HG02870 (cell line): ENCODE data around the gene CYBC1.
A peak's percentile ranks its signal among the peaks of the same experiment; 100 is the strongest.
"Not testable (repeated sequence)": the region's sequence is repeated elsewhere in the genome, so short reads cannot be mapped to it uniquely, and the experiment has no call there.

Source experiments
- ATAC-seq: cut with Tn5 transposase; IDR thresholded peaks from one replicate; pipeline ENCODE4 v1.9.1; 2021; ENCODE audit warnings: mild to moderate bottlenecking, moderate library complexity; ENCODE audit not compliant: unreplicated experiment

The CYBC1 gene

GRCh38 chr17:82479602-82480001 is 29.1 kb upstream of the CYBC1 start:
- no peak for ATAC-seq

- no peak for ATAC-seq
These were observed 27.4 kb upstream of the CYBC1 start for GRCh38 chr17:82477934-82478333.

- ATAC-seq, result no peak
These were observed 24.9 kb upstream of the CYBC1 start for GRCh38 chr17:82475458-82475857.

DNA sequence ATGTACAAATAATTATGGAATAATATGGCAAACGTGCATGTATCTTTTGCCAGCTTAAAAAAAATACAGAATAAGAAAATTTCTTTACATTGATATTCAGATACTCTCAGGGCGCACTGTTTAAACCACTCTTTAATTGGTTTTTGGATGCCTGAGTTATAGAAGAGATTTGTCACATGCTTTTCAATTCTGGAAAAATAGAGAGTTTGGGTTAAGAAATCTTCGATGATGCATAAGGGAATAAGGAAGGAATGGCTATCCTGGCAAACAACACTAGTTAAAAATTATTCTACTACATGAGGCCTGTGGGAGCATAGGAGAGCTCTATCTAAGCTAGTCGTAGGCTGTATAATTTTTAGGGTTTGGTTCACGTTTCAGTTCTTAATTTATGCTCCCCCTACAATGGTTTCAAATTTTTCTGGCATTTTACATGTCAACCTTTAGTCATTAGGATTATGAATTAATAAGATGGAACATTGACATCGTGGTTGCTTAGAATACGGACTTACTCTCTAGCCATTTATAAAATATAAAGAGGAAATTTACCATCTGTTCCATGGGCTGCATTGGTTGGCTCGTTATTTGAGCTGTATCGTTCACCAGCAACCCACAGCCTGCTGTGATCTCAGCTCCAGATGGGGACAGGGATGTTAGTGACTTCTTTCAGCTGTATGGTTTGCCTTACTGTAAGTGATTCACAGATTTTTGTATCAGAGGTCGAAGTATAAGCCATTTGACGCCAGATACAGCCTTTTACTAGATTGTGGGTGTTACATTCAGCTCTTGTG is 23.9 kb upstream of the CYBC1 start:
- ATAC-seq, result no peak

DNA sequence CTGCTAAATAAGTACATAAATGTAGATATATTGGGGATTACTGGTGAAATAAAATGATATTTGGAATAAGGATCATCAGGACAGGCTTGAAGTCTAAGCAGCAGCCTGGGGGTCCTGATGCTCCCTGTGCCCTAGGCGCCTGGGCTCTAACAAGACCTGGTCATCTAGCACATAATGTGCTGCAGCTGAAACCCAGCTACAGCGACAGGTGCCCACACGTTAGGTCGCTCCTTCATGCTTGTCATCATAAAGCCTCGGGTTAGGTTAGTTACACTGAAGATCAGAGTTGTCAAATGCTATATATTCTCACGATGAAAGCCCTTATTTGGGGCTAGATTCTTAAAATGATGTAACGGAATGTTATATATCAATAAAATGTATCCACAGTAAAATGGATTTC is 19.5 kb upstream of the CYBC1 start:
- no peak for ATAC-seq

DNA sequence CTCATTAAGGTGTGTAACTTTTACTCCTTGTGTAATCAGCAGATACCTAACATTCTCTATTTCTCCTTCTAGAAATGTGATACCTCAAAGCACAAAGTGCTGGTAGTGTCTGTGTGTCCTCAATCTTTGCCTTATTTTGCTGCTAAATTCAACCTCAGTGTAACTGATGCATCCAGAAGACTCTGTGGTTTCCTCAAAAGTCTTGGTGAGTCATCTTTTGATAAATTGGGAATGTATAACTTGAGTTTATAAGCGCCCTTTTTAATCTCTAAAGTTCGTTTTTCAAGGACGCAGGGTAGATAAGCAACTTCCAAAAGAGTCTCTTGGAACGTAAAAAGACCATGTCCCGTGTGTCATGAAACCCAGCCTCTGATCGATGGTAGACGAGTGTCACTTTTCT is 18.1 kb upstream of the CYBC1 start:
- ATAC-seq, result no peak

DNA sequence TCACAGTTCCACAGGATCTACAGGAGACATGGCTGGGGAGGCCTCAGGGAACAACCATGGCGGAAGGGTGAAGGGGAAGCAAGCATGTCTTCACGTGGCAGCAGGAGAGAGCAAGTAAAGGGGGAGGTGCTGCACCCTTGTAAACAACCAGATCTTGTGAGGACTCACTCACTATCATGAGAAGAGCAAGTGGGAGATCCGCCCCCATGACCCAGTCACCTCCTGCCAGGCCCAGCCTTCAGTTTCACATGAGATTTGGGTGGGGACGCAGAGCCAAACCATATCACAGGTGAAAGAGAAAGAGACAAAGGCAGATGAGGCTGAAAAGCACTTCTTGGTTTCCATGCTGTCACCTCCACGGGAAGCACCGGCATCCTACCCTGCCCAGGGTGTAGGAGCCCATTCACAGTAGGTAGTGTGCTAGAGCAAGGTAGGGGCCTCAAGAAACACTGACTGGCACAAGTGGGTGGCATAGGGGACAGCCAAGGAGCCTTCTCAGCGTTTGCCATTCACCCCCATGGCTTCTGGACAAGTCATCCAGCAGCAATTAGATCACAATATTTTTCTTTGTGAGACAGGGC is 14.6 kb upstream of the CYBC1 start:
- no peak for ATAC-seq

GRCh38 chr17:82464567-82464929 is 14.0 kb upstream of the CYBC1 start:
- ATAC-seq, result no peak

- ATAC-seq, result no peak
These were observed 13.5 kb upstream of the CYBC1 start for GRCh38 chr17:82463925-82464566.

- ATAC-seq, result no peak
These were observed 12.8 kb upstream of the CYBC1 start for GRCh38 chr17:82463391-82463790.

DNA sequence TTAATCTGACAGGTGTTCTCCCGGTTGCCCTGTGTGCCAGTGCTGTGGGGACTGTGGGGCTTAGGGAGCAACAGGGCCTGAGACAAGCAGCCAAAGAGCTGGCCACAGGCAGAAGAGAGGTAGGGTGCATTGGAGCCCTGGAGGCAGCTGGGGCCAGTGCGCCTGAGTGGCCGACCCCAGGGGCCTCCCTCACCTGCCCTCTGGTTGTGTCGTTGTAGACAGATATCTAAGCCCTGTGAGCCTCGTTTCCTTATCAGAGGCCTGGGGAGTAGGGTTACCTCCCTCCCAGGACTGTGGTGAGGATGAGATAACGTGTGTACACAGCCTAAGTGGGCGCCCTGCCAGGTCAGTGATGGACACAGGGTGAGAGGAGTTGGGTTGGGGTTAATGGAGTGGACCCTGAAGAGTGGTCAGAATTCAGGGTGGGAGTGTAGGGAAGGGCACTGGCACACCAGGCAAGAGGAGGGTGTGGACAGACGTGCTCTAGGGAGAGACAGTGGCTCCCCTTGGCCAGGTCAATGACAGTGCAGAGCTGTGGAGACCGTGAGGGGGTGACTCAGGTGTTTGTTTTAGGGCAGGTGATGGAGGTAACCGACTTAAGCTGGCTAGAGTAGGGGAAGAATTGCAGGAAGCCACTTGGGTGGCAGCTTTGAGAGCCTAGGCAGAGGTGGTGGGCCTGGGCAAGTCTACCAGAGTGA is 11.4 kb upstream of the CYBC1 start:
- ATAC-seq, result no peak

DNA sequence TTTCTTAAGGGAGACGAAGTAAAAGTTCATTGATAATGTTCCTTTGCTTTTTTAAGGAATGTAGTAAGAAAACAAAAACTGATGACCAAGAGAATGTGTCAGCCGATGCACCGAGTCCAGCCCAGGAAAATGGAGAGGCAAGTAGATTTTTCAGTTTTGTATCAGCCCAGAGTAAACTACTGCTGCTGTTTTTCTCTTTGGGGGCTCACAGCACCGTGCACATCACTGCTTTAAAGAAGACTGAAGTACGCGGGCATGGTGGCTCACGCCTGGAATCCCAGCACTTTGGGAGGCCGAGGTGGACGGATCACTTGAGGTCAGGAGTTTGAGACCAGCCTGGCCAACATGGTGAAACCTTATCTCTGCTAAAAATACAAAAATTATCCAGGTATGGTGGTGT is 9.4 kb upstream of the CYBC1 start:
- ATAC-seq, result not testable (repeated sequence)

- no peak for ATAC-seq
These were observed 8.4 kb upstream of the CYBC1 start for GRCh38 chr17:82458885-82459424.

DNA sequence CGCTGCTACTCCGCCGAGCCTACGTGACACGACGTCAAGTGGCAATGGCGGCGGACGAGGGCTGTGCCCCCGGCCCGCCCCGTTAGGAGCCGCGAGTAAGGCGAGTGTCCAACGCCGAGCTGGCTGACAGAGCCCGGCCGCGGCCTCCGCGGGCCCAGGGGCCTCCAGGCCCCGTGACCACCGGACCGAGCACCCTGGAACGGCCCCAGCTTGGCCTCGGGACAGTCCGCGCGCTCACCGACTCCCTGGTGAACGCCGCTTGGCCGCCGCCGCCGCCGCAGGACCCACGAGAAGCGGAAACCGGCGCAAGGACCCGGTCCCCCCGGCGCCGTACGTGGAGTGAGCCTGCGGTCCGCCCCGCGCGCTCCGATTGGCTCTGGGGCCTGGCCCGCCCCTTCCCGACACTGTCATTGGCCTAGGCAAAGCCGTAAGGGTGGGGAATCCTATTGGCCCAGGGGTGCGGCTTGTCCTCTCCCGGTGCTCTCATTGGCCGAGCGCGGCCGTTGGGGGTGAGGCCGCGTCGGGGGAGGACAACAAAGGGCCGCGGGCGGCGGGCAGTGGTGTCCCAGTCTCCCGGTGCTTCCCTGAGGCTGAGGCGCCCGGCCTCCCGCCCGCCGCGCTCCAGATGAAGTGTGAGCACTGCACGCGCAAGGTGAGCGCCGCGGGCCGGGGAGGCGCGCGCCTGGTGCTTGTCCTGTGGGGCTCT is 7.8 kb upstream of the CYBC1 start, which contains the start of gene NARF:
NARF (plus strand) TSS at position 563 of the 706 bp plus-strand sequence; CDS start at position 626, 63 bp downstream.
- peak; percentile 91 for ATAC-seq

GRCh38 chr17:82457929-82458178 is 7.3 kb upstream of the CYBC1 start:
- ATAC-seq, result no peak

DNA sequence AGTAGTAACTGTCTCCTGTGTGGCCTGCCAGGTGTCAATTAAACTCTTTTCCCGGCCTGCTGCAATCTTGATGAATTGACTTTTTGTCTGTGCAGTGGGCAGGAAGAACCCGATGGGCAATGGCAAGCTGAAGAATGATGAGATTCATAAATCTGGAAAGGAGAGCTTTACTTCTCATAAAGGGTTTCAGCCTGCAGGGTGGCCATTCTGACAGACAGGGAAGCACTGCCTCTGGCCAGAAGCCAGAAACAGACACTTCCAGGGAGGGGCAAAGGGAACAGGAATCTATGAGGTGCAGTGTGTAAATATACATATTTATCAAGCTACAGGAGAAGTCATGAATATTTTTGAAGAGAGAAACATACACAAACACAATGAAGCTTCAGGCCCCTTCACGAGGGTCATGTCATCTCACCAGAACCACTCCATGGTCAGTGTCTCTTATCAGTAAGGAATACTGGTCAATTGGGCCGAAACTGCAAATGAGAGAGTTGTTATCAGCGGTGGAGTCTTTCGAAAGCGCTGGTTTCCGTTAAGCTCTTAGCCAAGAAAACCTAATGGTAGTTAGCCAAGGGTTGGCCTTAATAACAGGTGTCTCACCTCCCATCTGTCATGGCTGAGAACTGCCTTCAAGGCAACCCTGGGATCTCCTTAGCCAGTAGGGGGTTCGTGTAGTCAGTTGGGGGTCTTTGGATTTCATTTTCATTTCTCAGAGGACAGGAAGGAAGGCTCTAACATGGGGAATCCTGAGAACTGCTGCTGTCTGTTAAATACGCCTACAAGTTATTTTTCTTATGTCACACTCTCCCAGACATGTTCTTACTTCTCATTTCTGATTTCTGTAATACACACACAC is 6.7 kb upstream of the CYBC1 start:
- ATAC-seq, result no peak

DNA sequence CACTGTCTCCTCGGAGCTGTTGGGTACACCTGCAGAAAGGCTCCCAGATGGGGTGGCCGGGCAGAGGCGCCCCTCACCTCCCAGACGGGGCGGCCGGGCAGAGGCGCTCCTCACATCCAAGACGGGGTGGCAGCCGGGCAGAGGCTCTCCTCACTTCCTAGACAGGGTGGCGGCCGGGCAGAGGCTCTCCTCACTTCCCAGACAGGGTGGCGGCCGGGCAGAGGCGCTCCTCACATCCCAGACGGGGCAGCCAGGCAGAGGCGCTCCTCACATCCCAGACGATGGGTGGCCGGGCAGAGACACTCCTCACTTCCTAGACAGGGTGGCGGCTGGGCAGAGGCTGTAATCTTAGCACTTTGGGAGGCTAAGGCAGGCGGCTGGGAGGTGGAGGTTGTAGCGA is 3.2 kb upstream of the CYBC1 start:
- not testable (repeated sequence) for ATAC-seq

DNA sequence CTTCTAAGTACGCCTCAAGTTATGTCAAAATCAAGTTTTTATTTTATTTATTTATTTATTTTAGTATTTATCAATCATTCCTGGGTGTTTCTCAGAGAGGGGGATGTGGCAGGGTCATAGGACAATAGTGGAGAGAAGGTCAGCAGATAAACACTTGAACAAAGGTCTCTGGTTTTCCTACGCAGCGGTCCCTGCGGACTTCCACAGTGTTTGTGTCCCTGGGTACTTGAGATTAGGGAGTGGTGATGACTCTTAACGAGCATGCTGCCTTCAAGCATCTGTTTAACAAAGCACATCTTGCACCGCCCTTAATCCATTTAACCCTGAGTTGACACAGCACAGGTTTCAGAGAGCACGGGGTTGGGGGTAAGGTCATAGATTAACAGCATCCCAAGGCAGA is 2.6 kb upstream of the CYBC1 start:
- not testable (repeated sequence) for ATAC-seq

DNA sequence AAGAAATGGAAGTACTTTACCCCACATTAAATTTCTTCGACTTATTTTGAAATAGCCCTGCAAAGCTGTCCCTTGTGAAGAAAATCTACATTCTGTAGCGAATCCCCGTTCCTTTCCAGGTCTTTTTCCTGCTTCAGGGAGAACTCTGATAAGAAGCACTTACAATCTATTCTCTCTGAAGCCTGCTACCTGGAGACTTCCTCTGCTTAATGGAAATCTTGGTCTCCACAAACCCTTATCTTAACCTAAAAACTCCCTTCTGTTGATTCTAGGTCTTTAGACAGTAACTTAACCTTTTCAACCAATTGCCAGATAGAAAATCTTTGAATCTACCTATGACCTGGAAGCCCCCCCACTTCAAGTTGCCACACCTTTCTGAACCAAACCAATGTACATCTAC is 1.6 kb upstream of the CYBC1 start:
- ATAC-seq, result no peak

GRCh38 chr17:82449883-82450356 is 632 bp downstream of the CYBC1 start:
- peak; percentile 5 for ATAC-seq
